DOHH2 (cell line): ENCODE results near the gene CXorf49.

Source experiments
- CTCF ChIP-seq: fragments of 200-600 bp; sonication (generic); IDR thresholded peaks from one replicate; pipeline ENCODE4 v1.5.1; 2014; ENCODE audit warnings: antibody characterized with exemption, mild to moderate bottlenecking, low read depth, low read length; ENCODE audit not compliant: poor library complexity, severe bottlenecking
- EZH2phosphoT487 ChIP-seq: fragments of 200-600 bp; sonication (generic); IDR thresholded peaks from 2 replicates; pipeline ENCODE4 v1.6.1; 2017; ENCODE audit warnings: borderline replicate concordance, mild to moderate bottlenecking, antibody characterized with exemption, low read length, moderate library complexity, mixed read lengths

- no peak for TF ChIP-seq EZH2phosphoT487
- TF ChIP-seq CTCF = no peak
Measured at GRCh38 chrX:71665747-71666146, 52.3 kb downstream of the CXorf49 start.
